PC-3 (cell line): ENCODE data around the gene GNAS.

Experiments used
- EZH2 ChIP-seq: fragments of 300-600 bp; sonication (generic); IDR thresholded peaks from one replicate; pipeline ENCODE4 v1.6.1; 2017; ENCODE audit warnings: antibody characterized with exemption, mild to moderate bottlenecking, low read length; ENCODE audit not compliant: unreplicated experiment
- EZH2phosphoT487 ChIP-seq: fragments of 300-600 bp; sonication (generic); IDR thresholded peaks from 2 replicates; pipeline ENCODE4 v1.6.1; 2018; ENCODE audit warnings: mild to moderate bottlenecking, antibody characterized with exemption, low read length, borderline replicate concordance
- TF ChIP-seq, protein P1 (sequence below): fragments of 300-600 bp; sonication (generic); conservative IDR thresholded peaks from 2 replicates; pipeline ENCODE4 v1.5.1; 2017; ENCODE audit warnings: antibody characterized with exemption, low read depth, mild to moderate bottlenecking, low read length

DNA sequence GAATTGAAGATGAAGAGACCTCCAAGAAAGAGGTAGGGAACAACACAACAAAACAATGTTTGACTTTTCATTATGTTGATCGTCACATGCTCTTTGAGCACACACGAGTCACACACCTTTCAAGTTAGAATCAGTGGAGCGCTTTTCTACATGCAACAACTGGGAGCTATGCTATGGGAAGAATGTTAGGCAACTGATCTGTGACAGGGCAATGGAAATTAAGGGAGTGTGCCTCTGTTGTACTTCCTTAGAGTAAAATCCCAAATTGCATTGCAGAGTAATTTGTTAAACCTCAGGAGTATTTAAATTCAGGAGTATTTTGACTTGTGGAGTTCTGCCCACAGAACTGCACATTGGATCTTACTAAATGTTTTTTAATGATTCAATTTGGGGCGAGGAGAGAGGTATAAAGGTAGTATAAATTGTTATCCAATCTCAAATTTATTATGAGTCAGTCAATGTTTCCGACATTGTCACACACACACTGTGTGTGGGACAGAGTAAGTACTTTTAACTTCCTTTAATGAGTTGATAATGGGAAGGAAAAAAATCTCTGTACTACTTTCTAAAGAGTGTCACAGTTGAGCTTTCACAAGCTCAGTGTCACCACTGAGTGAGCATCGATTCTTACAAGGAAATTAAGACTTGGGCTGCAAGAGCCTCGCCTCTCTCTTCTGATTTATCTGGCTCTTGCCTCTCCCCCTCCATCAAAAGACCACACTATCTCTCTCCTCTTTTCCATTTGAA is 10.7 kb downstream of the GNAS start:
- TF ChIP-seq, protein P1, sequence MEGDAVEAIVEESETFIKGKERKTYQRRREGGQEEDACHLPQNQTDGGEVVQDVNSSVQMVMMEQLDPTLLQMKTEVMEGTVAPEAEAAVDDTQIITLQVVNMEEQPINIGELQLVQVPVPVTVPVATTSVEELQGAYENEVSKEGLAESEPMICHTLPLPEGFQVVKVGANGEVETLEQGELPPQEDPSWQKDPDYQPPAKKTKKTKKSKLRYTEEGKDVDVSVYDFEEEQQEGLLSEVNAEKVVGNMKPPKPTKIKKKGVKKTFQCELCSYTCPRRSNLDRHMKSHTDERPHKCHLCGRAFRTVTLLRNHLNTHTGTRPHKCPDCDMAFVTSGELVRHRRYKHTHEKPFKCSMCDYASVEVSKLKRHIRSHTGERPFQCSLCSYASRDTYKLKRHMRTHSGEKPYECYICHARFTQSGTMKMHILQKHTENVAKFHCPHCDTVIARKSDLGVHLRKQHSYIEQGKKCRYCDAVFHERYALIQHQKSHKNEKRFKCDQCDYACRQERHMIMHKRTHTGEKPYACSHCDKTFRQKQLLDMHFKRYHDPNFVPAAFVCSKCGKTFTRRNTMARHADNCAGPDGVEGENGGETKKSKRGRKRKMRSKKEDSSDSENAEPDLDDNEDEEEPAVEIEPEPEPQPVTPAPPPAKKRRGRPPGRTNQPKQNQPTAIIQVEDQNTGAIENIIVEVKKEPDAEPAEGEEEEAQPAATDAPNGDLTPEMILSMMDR, result no peak
- TF ChIP-seq EZH2phosphoT487 (no peak), EZH2 (no peak)
